Hepatocyte (in vitro differentiated cells): ENCODE data around the gene CEP128. TPM values are rescaled to one million over a fixed set of nuclear protein-coding genes. Genes with fewer than 3 reads are reported as not detected.
A peak's percentile ranks its signal among the peaks of the same experiment; 100 is the strongest.

ENCODE experiments used
- DNase-seq: peaks from one replicate; pipeline ENCODE4 v3.0.0-alpha.2; 2016; ENCODE audit warnings: low spot score
- H2AFZ ChIP-seq: fragments of 200-600 bp; sonication (generic); 2 replicates; pipeline ENCODE4 v1.6.0; 2016; ENCODE audit warnings: antibody characterized with exemption, mild to moderate bottlenecking
- H3K27ac ChIP-seq: fragments of 200-600 bp; sonication (generic); 2 replicates; pipeline ENCODE4 v1.5.1; 2016; ENCODE audit warnings: mild to moderate bottlenecking
- H3K27me3 ChIP-seq: fragments of 200-600 bp; sonication (generic); 2 replicates; pipeline ENCODE4 v1.6.1; 2016
- H3K36me3 ChIP-seq: fragments of 200-600 bp; sonication (generic); replicated peaks from 2 replicates; pipeline ENCODE4 v1.5.1; 2016; ENCODE audit warnings: low read depth; ENCODE audit not compliant: insufficient read depth
- H3K4me1 ChIP-seq: fragments of 200-600 bp; sonication (generic); 2 replicates; pipeline ENCODE4 v1.5.1; 2016; ENCODE audit warnings: mild to moderate bottlenecking, moderate library complexity; ENCODE audit not compliant: insufficient read depth
- H3K4me2 ChIP-seq: fragments of 200-600 bp; sonication (generic); 2 replicates; pipeline ENCODE4 v1.6.0; 2016
- H3K4me3 ChIP-seq: fragments of 200-600 bp; sonication (generic); 2 replicates; pipeline ENCODE4 v1.5.1; 2016; ENCODE audit warnings: mild to moderate bottlenecking
- H3K79me2 ChIP-seq: fragments of 200-600 bp; sonication (generic); 2 replicates; pipeline ENCODE4 v1.6.0; 2017; ENCODE audit warnings: mild to moderate bottlenecking
- H3K9me2 ChIP-seq: fragments of 200-600 bp; sonication (generic); replicated peaks from 2 replicates; pipeline ENCODE4 v1.6.0; 2017; ENCODE audit warnings: mild to moderate bottlenecking; ENCODE audit not compliant: insufficient read depth
- H3K9me3 ChIP-seq: fragments of 200-600 bp; sonication (generic); 2 replicates; pipeline ENCODE4 v1.5.1; 2016; ENCODE audit warnings: low read depth, mild to moderate bottlenecking
- H4K20me1 ChIP-seq: fragments of 200-600 bp; sonication (generic); 2 replicates; pipeline ENCODE4 v1.6.0; 2016; ENCODE audit warnings: mild to moderate bottlenecking; ENCODE audit not compliant: insufficient read depth, poor library complexity, severe bottlenecking
- EZH2 ChIP-seq: fragments of 200-600 bp; sonication (generic); IDR thresholded peaks from 2 replicates; pipeline ENCODE4 v1.6.1; 2016; ENCODE audit warnings: antibody characterized with exemption, mild to moderate bottlenecking, borderline replicate concordance
- EZH2phosphoT487 ChIP-seq: fragments of 200-600 bp; sonication (generic); IDR thresholded peaks from one replicate; pipeline ENCODE4 v1.6.1; 2018; ENCODE audit warnings: antibody characterized with exemption, mild to moderate bottlenecking, low read depth, moderate library complexity; ENCODE audit not compliant: unreplicated experiment, severe bottlenecking
- WGBS: methylation state at CpG from one replicate; pipeline ENCODE4 v1.1.6; 2016; ENCODE audit warnings: low lambda C conversion rate; ENCODE audit errors: missing lambda C conversion rate; 5-methylcytosine and 5-hydroxymethylcytosine counted together
- polyA plus RNA-seq: library from polyadenylated mRNA; unstranded; fragments of >200 nt; fragmentation: Nextera tagmentation; extraction: Ambion mirVana; gene quantifications from 2 replicates; pipeline ENCODE4 v1.2.1, GENCODE V29; 2016
- total RNA-seq: library from RNA; depleted of rRNA; stranded (reverse); fragments of >200 nt; gene quantifications from 2 replicates; pipeline ENCODE4 v1.2.3, GENCODE V29; 2014
- TF ChIP-seq, protein P1 (sequence below): fragments of 200-600 bp; sonication (generic); IDR thresholded peaks from 2 replicates; pipeline ENCODE4 v1.5.1; 2016; ENCODE audit warnings: antibody characterized with exemption, mild to moderate bottlenecking; ENCODE audit not compliant: poor library complexity

The CEP128 gene
- total and polyA plus RNA-seq, 2 experiments from 2014 or later, result 1.4 to 3.6 TPM

DNA sequence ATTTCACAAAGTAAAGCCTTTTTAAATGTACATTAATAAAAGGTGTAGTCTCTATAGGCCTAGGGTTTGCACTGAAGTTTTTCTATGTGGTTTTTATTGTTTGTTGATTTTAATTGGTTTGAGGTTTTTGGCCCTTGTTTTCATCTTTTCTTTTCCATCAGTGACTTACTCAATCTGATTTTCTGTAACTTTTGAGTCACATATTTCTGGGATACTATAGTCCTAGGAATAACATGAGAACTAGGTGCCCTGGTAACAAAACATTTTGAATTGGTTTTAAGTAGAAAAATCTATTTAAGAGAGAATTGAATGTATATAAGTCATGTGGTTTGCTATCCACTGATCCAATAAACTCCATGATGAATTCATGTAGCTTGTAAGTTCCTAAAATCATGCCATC lies 311.9 kb downstream of the CEP128 start:
- no peak overlapping the region for H3K27ac ChIP-seq
- peaks cover 6% of the 10 kb centered on the region for H3K4me1 ChIP-seq
- no peak overlapping the region for H3K4me3 ChIP-seq
- H3K9me3 ChIP-seq, result no peaks in the 10 kb centered on the region
- H2AFZ ChIP-seq, result no peak overlapping the region
- TF ChIP-seq, protein P1, sequence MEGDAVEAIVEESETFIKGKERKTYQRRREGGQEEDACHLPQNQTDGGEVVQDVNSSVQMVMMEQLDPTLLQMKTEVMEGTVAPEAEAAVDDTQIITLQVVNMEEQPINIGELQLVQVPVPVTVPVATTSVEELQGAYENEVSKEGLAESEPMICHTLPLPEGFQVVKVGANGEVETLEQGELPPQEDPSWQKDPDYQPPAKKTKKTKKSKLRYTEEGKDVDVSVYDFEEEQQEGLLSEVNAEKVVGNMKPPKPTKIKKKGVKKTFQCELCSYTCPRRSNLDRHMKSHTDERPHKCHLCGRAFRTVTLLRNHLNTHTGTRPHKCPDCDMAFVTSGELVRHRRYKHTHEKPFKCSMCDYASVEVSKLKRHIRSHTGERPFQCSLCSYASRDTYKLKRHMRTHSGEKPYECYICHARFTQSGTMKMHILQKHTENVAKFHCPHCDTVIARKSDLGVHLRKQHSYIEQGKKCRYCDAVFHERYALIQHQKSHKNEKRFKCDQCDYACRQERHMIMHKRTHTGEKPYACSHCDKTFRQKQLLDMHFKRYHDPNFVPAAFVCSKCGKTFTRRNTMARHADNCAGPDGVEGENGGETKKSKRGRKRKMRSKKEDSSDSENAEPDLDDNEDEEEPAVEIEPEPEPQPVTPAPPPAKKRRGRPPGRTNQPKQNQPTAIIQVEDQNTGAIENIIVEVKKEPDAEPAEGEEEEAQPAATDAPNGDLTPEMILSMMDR, result no peak
- no peak for DNase-seq
- H3K79me2 ChIP-seq, result no peaks in the 10 kb centered on the region
- no peak overlapping the region for H3K4me2 ChIP-seq
- no peaks in the 10 kb centered on the region for H3K27me3 ChIP-seq
- H4K20me1 ChIP-seq, result no peaks in the 10 kb centered on the region
- H3K36me3 ChIP-seq, result no peaks in the 10 kb centered on the region
- H3K9me2 ChIP-seq, result no peaks in the 10 kb centered on the region

DNA sequence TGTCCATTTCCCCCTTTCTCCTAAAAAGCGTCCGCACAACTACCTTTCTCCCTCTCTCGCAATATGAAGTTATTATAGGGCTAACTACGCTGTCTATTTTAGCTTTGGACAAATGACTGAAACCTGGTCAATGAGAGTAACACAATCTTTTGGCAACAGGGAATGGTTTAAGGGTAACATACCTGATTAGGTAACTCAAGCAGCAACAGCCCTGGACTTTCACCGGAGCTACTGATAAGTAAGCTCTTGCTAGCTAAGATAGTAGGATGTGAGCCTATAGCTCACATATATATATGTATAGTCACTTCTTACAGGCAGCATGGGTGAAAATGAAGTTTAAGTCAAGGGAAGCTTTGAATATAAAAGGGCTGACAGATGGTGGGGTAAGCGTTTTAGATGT lies 313.0 kb downstream of the CEP128 start:
- peak; percentile 41 for DNase-seq
- H3K9me3 ChIP-seq, result no peaks in the 10 kb centered on the region
- TF ChIP-seq EZH2phosphoT487, result no peak
- no peak for TF ChIP-seq EZH2
- TF ChIP-seq, protein P1, result no peak
- no peaks in the 10 kb centered on the region for H3K9me2 ChIP-seq
- no peaks in the 10 kb centered on the region for H4K20me1 ChIP-seq
- H3K79me2 ChIP-seq, result no peaks in the 10 kb centered on the region
- H3K27ac ChIP-seq, result no peak overlapping the region
- no peak overlapping the region for H3K4me3 ChIP-seq
- H2AFZ ChIP-seq, result no peak overlapping the region
- H3K4me2 ChIP-seq, result peak overlapping the region; percentile 27
- no peaks in the 10 kb centered on the region for H3K36me3 ChIP-seq
- no peaks in the 10 kb centered on the region for H3K27me3 ChIP-seq
- 80% methylated on average over 6 of the region's 6 CpGs for WGBS
- peaks cover 6% of the 10 kb centered on the region for H3K4me1 ChIP-seq

DNA sequence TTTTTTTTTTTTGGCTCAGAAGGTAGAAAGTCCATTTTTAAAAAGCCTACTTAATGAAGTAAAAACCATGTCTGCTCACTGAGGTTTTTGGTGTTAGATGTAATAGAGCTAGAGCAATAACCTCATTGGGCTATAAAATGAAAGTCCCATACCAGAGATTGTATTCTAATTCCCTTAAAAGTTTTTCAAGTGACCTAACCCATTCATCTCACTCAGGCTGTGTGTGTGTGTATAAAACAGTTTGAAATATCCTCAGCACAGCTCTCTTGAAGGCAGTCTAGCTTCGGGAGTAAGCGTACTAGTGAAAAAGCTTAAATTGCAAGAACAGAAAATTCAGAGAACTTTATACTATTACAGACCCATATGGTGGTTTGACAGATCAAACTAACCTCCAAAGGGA lies 313.8 kb downstream of the CEP128 start:
- Histone ChIP-seq H3K27me3 (no peaks in the 10 kb centered on the region), H3K79me2 (no peaks in the 10 kb centered on the region), H3K4me1 (peaks cover 6% of the 10 kb centered on the region), H3K9me2 (no peaks in the 10 kb centered on the region), H3K36me3 (no peaks in the 10 kb centered on the region), H2AFZ (no peak overlapping the region), H3K9me3 (no peaks in the 10 kb centered on the region), H3K4me2 (no peak overlapping the region), H3K4me3 (no peak overlapping the region), H4K20me1 (no peaks in the 10 kb centered on the region), H3K27ac (no peak overlapping the region)
- DNase-seq, result no peak
- WGBS, result 75% methylated on average over 2 of the region's 2 CpGs
- TF ChIP-seq EZH2, result no peak
- TF ChIP-seq EZH2phosphoT487, result no peak
- TF ChIP-seq, protein P1, result no peak

DNA sequence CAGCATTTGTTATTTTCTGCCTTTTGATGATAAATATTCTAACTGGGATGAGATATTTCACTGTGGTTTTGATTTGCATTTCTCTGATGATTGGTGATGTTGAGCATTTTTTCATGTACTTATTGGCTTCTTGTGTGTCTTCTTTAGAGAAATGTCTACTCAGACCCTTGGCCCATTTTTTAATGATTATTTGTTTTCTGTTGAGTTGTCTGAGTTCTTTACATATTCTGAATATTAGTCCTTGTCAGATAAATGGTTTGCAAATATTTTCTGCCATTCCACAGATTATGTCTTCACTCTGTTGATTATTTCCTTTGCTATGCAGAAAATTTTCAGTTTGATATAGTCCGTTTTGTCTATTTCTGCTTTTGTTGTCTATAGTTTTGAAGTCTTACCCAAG lies 317.0 kb downstream of the CEP128 start:
- no peaks in the 10 kb centered on the region for H3K36me3 ChIP-seq
- no peaks in the 10 kb centered on the region for H3K9me3 ChIP-seq
- 100% methylated on average over 1 of the region's 1 CpG for WGBS
- H3K9me2 ChIP-seq, result no peaks in the 10 kb centered on the region
- H3K4me2 ChIP-seq, result no peak overlapping the region
- peaks cover 6% of the 10 kb centered on the region for H3K4me1 ChIP-seq
- no peaks in the 10 kb centered on the region for H3K27me3 ChIP-seq
- H4K20me1 ChIP-seq, result no peaks in the 10 kb centered on the region
- no peak for DNase-seq
- H3K27ac ChIP-seq, result no peak overlapping the region
- no peak overlapping the region for H2AFZ ChIP-seq
- no peak overlapping the region for H3K4me3 ChIP-seq
- H3K79me2 ChIP-seq, result no peaks in the 10 kb centered on the region
- TF ChIP-seq EZH2phosphoT487 (no peak), EZH2 (no peak)
- TF ChIP-seq, protein P1, result no peak
